ENCODE results near the gene ANKRD27.

Gene ANKRD27

GRCh38 chr19:32702010-32702409 lies 27.0 kb upstream of the ANKRD27 start (continued):
- peak; percentile 40; the same call in 1 of the 2 replicates for TF ChIP-seq WT1 (tag by site-specific recombination; IDR thresholded peaks at IDR 0.05)
- TF ChIP-seq ZSCAN16 (tag by site-specific recombination; IDR thresholded peaks at IDR 0.05): no peak
- 0 out of 2 replicates have a peak, but pooled peaks have one; percentile 5 for TF ChIP-seq ZNF596 (tag by site-specific recombination; IDR thresholded peaks at IDR 0.05)
- no peak for TF ChIP-seq ZNF169 (tag by site-specific recombination; IDR thresholded peaks at IDR 0.05)
- no peak for TF ChIP-seq ZNF266 (tag by site-specific recombination; IDR thresholded peaks at IDR 0.05; ENCODE audit: low read depth)
- no peak for TF ChIP-seq ZNF518A (tag by site-specific recombination; conservative IDR thresholded peaks at IDR 0.05; ENCODE audit: low read depth)
- TF ChIP-seq RBAK (tag by site-specific recombination; IDR thresholded peaks at IDR 0.05): no peak
- TF ChIP-seq KLF17 (tag by site-specific recombination; IDR thresholded peaks at IDR 0.05): no peak
- no peak for TF ChIP-seq ZNF626 (tag by site-specific recombination; IDR thresholded peaks at IDR 0.05)
- TF ChIP-seq PRDM10 (tag by site-specific recombination; IDR thresholded peaks at IDR 0.05): no peak
- 0 out of 2 replicates have a peak, but pooled peaks have one; percentile 16 for TF ChIP-seq GLI2 (tag by site-specific recombination; IDR thresholded peaks at IDR 0.05; ENCODE audit: borderline replicate concordance, low read depth)
- TF ChIP-seq ZNF830 (tag by site-specific recombination; IDR thresholded peaks at IDR 0.05; ENCODE audit: low read depth): no peak
- no peak for TF ChIP-seq ZNF24 (tag by site-specific recombination; IDR thresholded peaks at IDR 0.05)
- TF ChIP-seq ZNF121 (tag by site-specific recombination; IDR thresholded peaks at IDR 0.05): no peak
- no peak for TF ChIP-seq ZNF580 (tag by site-specific recombination; IDR thresholded peaks at IDR 0.05)
- no peak for TF ChIP-seq ZNF114 (tag by site-specific recombination; IDR thresholded peaks at IDR 0.05)
- TF ChIP-seq ZNF48 (tag by site-specific recombination; IDR thresholded peaks at IDR 0.05): no peak
- no peak for TF ChIP-seq ZNF391 (tag by site-specific recombination; IDR thresholded peaks at IDR 0.05; ENCODE audit: borderline replicate concordance, low read depth)
- TF ChIP-seq ZBTB48 (tag by site-specific recombination; IDR thresholded peaks at IDR 0.05): no peak
- no peak for TF ChIP-seq BCL11B (tag by site-specific recombination; IDR thresholded peaks at IDR 0.05; ENCODE audit: low read depth)
- no peak for TF ChIP-seq ZNF548 (tag by site-specific recombination; IDR thresholded peaks at IDR 0.05)

Data from HEK293 (cell line).